ENCODE measurements around the gene PRG3. TPM values are rescaled to one million over a fixed set of nuclear protein-coding genes. Genes with fewer than 3 reads are reported as not detected.
A peak's percentile ranks its signal among the peaks of the same experiment; 100 is the strongest.

The PRG3 gene
- total and polyA plus RNA-seq, 9 of the 15 experiments (the other 6 are each of a cell fraction or from before 2014, with no cell fraction given), result 0.18 to 0.55 (median 0.38) TPM; not detected in 6

DNA sequence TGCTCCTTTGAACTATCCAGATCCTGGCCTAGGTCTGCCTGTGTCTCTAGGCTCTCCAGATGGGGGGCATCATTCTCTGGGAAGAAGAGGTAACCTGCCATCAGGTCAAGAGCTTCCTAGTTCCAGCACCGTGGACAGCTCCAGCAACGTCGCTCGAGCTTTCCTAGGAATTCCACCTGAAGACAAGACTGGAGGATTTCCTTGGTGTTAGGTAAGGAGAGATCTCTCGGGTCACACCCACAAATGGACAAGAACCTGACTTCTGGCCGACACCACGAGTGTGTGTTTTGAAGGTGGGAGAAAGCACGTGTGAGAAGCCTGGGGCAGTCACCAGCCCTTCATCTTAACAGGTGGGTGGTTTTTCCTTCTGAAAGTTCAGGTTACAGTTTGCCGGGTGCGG, 1.2 kb downstream of the PRG3 start (continued):
- TF ChIP-seq, protein P1, sequence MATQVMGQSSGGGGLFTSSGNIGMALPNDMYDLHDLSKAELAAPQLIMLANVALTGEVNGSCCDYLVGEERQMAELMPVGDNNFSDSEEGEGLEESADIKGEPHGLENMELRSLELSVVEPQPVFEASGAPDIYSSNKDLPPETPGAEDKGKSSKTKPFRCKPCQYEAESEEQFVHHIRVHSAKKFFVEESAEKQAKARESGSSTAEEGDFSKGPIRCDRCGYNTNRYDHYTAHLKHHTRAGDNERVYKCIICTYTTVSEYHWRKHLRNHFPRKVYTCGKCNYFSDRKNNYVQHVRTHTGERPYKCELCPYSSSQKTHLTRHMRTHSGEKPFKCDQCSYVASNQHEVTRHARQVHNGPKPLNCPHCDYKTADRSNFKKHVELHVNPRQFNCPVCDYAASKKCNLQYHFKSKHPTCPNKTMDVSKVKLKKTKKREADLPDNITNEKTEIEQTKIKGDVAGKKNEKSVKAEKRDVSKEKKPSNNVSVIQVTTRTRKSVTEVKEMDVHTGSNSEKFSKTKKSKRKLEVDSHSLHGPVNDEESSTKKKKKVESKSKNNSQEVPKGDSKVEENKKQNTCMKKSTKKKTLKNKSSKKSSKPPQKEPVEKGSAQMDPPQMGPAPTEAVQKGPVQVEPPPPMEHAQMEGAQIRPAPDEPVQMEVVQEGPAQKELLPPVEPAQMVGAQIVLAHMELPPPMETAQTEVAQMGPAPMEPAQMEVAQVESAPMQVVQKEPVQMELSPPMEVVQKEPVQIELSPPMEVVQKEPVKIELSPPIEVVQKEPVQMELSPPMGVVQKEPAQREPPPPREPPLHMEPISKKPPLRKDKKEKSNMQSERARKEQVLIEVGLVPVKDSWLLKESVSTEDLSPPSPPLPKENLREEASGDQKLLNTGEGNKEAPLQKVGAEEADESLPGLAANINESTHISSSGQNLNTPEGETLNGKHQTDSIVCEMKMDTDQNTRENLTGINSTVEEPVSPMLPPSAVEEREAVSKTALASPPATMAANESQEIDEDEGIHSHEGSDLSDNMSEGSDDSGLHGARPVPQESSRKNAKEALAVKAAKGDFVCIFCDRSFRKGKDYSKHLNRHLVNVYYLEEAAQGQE (IDR thresholded peaks at IDR 0.05; ENCODE audit: borderline replicate concordance), result peak; percentile 99
- TF ChIP-seq, protein P1 (CRISPR knock-in tag; IDR thresholded peaks at IDR 0.05; ENCODE audit: low read depth), result peak; percentile 97
- 0 out of 4 replicates have a peak, but pooled peaks of 1 of the 2 experiments have one; percentile 18 for TF ChIP-seq MAZ (CRISPR knock-in tag; conservative IDR thresholded peaks at IDR 0.05 in 1 of 2, IDR thresholded peaks at IDR 0.05 in 1 of 2)

Data from K562 (cell line).